RCC 7860 (cell line): ENCODE results near the gene DHRS4.
"Not testable (repeated sequence)": the region's sequence is repeated elsewhere in the genome, so short reads cannot be mapped to it uniquely, and the experiment has no call there.

ENCODE experiments used
- DNase-seq: peaks from one replicate; pipeline ENCODE4 v3.0.0-alpha.2; 2015; ENCODE audit warnings: low spot score
- FAIRE-seq: peaks from 2 replicates; lab custom pipeline; 2012; peaks lifted over from hg19 to GRCh38; lab: Jason Lieb, UNC

DHRS4 gene

DNA sequence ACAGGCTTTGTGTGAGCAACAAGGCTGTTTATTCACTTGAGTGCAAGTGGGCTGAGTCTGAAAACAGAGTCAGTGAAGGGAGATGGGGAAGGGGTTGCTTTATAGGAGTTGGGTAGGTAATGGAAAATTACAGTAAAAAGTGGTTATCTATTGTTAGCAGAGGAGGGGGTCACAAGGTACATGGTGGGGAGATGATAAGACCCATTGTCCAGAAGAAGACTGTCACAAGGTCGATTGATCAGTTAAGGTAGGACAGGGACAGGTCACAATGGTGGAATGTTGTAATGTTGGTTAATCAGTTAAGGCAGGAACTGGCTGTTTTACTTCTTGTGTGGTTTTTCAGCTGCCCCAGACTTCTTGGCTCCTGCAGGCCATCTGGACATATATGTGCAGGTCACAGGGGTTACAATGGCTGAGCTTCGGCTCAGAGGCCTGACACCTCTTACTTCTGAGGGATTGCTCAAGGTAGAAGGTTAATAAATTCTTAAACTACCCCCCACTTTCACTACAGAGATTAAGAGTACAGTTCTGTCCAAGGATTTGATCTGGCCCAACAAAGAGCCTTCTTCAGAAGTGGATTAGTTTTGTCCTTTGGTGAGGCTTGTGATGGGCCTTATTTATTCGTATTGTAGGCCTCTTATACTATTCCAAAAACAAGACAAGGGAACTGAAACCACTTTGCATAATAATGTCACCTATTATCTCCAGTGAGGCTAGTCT lies 13.8 kb upstream of the DHRS4 start:
- FAIRE-seq (no peak), DNase-seq (no peak)

DNA sequence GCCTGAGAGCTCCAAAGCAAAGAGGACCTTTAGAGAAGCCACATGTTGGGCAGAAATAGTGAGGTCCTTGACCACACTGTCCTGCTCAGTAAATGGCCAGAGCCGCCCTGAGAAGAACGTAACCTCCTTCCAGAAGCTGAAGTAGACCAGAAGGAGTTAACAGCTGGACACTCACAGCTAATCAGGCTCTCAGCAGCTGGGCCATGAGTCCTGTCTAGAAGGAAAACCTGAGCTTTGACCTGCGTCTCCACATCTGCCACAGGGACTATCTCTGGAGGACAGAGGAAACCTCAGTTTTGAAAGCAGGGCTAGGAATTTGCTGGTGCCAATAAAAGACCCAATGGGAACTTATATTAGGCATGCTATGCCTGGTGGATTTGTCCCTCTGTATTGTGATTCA lies 12.3 kb upstream of the DHRS4 start:
- no peak for FAIRE-seq

DNA sequence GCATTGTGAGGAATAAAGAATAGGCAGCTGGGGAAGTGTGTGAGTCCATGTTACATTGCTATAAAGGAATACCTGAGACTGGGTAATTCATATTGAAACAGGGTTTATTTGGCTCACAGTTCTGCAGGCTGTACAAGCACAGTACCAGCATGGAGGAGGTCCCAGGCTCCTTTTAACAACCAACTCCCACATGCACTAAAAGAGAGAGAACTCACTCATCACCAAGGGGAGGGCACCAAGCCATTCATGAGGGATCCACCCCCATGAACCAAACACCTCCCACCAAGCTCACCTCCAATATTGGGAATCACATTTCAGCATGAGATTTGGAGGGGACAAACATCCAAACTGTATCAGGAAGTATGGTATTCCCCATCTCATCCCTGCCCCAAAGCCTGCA lies 11.9 kb upstream of the DHRS4 start:
- DNase-seq = no peak
- FAIRE-seq = no peak

More for the DNA sequence above, 12.3 kb upstream of the DHRS4 start:
- DNase-seq = no peak

DNA sequence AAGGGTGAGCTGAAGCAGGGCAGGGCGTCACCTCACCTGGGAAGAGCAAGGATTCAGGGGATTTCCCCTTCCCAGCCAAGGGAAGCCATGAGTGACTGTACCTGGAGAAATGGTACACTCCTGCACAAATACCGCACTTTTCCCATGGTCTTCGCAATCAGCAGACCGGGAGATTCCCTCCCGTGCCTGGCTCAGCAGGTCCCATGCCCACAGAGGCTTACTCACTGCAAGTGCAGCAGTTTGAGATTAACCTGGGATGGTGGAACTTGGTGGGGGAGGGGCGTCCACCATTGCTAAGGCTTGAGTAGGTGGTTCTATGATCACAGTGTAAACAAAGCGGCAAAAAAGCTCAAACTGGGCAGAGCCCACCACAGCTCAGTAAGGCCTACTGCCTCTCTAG lies 11.0 kb upstream of the DHRS4 start:
- DNase-seq = peak; percentile 18
- FAIRE-seq = no peak

DNA sequence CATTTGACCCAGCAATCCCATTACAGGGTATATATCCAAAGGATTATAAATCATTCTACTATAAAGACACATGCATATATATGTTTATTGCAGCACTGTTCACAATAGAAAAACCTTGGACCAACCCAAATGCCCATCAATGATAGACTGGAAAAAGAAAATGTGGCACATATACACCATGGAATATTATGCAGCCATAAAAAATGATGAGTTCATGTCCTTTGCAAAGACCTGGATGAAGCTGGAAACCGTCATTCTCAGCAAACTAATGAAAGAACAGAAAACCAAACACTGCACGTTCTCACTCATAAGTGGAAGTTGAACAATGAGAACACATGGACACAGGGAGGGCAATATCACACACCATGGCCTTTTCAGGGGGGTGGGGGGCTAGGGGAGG lies 4.5 kb upstream of the DHRS4 start:
- not testable (repeated sequence) for FAIRE-seq, DNase-seq

DNA sequence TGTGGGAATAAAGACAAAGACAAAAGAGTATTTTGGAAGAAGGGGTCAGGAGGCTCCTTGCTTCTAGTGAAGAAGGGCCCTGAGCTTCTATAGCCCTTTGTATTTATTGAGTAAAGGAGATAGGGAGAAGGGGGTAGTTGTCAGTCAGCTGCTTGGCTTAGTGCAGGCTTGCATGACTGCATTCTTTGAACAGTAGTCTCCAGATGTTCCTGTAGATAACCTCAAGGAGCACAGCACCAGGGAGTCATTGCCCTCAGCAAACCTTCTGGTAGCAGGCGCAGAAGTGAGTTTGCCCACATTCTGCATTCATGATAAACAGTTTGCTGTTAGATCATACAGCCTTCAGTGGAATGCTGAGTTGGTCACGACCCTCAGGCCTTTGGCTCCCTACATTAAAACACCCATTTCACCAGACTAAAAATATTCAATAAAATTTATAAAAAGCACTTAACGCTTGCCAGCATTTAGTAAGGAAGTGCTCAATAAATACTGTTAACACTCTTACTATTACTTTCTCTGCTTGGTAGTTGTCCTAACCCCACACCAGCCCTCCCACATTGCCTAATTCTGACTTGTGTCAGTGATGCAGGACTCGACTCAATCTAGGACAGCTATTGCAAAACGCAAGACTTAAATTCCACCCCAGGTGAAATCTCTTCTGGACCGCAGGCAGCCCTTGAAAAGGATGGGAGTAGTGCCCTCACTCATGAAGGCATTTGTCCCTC lies 3.0 kb upstream of the DHRS4 start:
- no peak for DNase-seq
- no peak for FAIRE-seq

DNA sequence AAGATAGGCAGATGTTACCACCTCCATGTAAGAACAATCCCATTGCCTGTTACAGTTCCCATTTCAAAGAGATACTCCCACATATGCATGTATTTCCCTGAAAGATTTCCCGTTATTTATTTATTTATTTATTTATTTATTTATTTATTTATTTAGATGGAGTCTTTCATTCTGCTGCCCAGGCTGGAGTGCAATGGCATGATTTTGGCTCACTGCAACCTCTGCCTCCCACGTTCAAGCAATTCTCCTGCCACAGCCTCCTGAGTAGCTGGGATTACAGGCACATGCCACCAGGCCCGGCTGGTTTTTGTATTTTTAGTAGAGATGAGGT lies 2.5 kb upstream of the DHRS4 start:
- DNase-seq, FAIRE-seq: not testable (repeated sequence)

DNA sequence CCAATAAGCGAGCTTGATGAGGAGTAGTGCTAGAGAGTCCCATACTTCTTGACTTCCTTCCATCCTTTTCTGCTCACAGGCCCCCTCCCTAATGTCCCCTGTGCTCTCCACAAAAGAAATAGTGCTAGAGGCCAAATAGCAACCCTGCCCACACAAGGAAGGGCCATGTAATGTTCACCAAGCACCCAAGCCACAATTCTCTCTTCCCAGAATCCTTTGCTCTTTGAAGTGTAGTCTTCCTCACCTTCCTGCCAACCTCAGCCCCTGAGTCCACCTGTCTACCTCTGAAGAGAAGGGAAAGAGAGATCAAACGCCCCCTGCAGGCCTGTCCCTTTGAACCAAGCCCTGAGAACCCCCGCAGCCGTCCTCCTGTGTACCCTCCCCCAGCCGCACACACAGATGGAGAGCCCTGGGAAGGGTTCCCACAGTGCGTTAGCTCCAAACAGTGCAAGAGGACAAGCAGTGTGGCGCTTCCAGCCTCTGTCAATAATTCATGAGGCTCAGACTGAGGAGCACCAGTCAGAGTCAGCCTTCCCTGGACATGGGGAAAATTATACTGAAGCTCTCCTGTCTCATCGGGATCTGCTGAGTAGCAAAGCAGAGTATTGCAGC lies 1.9 kb upstream of the DHRS4 start:
- no peak for DNase-seq
- FAIRE-seq = no peak

DNA sequence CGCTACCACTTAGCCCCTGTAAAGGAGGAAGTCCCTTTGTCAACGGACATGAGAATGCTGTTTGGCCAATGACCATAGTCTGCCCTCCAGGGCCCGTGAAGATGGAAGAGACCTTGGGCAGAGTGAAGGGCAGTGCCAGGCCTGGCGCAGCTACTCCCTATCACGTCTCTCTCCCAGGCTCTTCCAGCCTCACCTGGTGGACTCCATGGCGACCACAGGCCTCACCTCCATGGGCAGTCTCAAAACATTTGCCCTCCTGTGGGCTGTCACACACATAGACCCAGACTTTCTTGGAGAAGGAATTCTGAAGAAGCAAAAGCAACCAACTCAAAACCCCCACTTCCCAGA lies 480 bp upstream of the DHRS4 start:
- not testable (repeated sequence) for DNase-seq, FAIRE-seq

DNA sequence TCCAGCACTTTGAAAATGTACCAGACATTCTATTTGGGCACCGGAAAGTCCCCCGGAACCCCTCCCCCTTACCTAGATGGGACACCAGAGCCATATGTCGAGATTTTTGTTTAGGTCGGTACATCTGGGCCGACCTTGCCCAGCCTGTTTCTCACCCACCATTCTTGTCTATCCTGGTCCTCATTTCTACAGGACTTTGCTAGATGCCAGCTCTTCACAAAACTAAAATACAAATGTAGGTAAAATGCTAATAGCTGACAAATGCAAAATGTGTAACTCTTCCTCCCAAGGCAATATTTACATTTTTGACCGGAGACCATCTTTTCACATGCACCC lies 677 bp downstream of the DHRS4 start:
- FAIRE-seq, DNase-seq: not testable (repeated sequence)

DNA sequence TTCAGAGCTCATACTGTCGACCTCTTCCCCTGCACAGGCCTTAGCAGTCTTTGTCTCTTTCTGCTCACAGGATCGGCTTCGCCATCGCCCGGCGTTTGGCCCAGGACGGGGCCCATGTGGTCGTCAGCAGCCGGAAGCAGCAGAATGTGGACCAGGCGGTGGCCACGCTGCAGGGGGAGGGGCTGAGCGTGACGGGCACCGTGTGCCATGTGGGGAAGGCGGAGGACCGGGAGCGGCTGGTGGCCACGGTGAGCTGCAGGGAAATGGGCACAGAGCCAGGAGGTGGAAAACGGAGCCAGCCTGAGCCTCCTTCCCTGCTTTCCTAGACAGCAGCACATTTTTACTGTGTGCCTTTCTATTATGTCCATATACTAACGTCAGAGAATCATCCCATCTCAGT lies 1.4 kb downstream of the DHRS4 start:
- not testable (repeated sequence) for FAIRE-seq, DNase-seq

DNA sequence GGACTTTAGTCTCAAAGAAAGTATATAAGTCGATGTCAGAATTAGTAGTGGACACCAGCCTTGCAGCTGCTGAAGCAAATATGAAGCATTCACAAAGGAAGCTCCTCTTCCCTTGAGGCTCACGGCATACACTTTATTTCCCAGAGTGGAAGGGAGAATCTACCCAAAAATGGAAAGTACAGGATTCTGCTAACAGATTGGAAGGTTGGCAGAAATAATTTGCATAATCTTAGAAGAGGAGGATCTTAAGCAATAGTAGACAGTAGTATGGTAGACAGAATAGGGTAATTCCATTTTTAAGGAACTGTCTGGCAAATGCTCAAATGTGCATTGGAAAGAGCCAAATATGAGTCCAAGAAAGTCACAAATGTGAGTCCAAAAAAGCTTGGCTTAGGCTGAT lies 2.2 kb downstream of the DHRS4 start:
- not testable (repeated sequence) for DNase-seq, FAIRE-seq

DNA sequence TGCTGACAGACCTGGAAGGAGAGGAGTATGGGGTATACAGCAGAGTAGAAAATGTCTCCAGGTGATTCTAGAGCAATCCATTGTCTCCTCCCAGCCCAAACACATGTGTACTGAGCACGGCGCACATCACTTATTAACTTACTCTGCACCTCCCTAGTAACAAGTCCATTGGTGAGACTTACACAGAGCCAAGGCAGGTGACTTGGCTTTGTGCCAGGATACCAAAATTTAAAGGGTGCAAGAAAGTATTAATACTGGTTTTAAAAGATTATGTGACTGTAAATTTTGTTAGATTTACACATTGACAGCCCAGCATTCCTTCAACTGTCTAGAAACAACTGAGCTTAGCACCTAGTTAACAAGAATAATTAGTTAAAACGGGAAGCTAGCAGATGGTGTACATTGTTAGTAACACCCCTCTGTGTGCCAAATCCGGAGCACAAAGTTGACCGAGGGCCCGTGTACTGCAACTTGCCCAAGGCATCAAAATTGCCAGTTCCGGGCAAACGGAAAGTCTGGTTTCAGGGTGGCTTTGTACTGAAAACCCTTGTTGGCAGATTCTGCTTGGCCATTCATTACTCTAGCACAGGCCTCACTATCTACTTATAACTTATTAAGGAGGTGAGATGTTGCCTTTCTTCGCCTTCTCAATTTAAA lies 4.5 kb downstream of the DHRS4 start:
- not testable (repeated sequence) for FAIRE-seq

DNA sequence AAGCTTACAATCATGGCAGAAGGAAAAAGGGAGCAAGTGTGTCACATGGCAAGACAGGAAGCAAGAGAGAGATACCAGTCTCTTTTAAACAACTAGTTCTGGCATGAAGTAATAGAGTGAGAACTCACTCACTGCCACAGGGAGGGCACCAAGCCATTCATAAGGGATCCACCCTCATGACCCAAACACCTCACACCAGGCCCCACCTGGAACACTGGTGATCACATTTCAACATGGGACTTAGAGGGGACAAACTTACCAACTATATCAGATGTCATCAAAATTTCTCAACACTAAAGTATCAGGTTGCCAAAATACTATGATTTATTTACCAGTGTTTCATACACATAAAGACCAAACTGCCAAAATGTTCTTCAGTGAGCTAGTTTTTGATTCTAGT lies 7.3 kb downstream of the DHRS4 start:
- FAIRE-seq, DNase-seq: not testable (repeated sequence)

More for the DNA sequence above, 4.5 kb downstream of the DHRS4 start:
- DNase-seq = not testable (repeated sequence)

DNA sequence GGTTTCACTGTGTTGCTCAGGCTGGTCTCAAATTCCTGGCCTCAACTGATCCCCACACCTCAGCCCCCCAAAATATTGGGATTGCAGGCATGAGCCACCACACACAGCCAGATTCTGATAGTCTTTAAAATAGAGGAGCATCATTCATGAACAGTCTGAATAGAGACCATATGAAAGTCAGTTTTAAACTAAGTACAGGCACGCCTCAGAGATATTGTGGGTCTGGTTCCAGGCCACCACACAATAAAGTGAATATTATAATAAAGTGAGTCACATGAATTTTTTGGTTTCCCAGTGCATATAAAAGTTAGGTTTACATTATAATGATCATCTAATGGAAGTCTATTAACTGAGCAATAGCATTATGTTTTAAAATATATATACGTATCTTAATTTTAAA lies 8.1 kb downstream of the DHRS4 start:
- not testable (repeated sequence) for FAIRE-seq, DNase-seq

DNA sequence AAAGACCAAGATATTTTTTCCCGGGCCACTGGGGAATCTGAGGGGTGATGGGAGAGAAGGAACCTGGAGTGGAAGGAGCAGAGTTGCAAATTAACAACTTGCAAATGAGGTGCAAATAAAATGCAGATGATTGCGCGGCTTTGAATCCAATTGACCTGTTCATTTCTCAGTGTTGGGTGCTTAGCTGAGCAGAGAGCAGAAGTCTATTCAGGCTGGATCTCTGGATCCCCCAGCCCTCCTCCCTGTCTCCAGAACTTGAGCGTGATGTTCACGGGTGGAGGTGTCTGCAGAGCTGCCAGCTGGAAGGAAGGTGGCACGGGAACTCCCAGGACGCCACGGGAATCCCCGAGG lies 15.5 kb downstream of the DHRS4 start:
- not testable (repeated sequence) for DNase-seq, FAIRE-seq

DNA sequence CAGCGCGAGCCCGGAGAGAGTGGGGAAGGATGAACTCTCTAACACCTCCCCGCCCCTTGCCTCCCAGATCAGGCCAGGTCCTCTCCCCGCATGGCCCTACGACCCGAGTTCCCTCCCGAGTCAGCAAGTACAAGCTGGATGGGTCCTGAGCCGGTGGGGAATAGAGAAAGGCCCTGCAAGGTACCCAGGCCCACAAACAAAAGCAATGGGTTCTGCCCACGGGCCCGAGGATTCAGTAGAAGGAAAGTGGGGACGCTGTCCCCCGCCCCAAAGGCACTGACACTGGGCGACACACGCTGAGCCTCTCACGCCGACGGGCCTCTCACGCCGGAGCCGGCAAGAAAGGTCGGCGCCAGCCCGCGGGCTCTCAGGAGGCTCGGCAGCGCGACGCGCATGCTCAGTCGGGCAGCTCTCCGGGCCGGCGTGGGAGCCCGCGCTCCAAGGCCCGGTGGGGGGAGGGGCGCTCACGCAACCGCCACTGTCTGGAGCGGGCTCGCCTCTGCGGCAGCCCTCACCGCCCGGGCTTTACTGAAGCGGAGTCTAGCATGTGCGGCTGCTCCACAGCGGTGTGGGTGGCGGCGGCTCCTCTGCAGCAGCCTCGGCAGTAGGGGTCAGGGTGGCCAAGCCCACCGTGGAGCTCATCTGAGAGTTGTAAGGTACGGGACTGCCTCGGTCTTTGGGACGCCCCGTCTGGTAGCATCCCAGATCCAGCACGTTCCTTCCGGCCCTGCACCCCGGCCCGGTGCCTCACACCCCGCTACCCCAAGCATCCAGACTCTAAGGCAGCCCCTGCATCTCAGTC lies 16.1 kb downstream of the DHRS4 start:
- FAIRE-seq, DNase-seq: not testable (repeated sequence)

DNA sequence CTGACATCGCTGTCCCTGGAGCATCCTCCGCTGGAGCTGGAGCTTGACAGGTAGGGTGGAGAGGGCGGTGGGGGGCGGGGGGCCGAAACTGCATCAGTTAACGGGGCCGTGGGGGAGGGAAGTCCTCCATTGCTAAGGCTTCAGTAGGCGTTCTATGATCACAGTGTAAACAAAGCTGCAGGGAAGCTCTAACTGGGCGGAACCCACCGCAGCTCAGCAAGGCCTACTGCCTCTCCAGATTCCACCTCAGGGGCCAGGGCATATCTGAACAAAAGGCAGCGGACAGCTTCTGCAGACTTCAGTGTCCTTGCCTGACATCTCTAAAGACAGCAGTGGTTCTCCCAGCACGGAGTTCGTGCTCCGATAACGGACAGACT lies 16.7 kb downstream of the DHRS4 start:
- not testable (repeated sequence) for FAIRE-seq, DNase-seq

DNA sequence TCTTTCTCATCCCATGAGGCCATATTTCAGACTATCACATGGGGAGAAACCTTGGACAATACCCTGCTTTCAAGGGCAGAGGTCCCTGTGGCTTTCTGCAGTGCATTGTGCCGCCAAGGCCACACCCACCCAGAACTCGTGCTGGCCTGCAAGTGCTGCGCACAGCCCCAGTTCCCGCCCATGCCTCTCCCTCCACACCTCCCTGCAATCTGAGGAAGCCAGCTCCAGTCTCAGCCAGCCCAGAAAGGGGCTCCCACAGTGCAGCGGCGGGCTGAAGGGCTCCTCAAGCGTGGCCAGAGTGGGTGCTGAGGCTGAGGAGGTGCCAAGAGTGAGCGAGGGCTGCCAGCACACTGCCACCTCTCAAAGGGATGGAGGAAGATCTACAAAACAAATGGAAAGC lies 19.6 kb downstream of the DHRS4 start:
- not testable (repeated sequence) for FAIRE-seq

DNA sequence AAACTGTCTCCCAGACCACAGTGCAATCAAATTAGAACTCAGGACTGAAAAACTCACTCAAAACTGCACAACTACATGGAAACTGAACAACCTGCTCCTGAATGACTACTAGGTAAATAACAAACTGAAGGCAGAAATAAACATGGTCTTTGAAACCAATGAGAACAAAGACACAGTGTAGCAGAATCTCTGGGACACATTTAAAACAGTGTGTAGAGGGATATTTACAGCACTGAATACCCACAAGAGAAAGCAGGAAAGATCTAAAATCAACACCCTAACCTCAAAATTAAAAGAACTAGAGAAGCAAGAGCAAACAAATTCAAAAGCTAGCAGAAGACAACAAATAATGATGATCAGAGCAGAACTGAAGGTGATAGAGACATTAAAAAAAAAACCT lies 20.5 kb downstream of the DHRS4 start:
- DNase-seq, FAIRE-seq: not testable (repeated sequence)

More for the DNA sequence above, 19.6 kb downstream of the DHRS4 start:
- DNase-seq = not testable (repeated sequence)

DNA sequence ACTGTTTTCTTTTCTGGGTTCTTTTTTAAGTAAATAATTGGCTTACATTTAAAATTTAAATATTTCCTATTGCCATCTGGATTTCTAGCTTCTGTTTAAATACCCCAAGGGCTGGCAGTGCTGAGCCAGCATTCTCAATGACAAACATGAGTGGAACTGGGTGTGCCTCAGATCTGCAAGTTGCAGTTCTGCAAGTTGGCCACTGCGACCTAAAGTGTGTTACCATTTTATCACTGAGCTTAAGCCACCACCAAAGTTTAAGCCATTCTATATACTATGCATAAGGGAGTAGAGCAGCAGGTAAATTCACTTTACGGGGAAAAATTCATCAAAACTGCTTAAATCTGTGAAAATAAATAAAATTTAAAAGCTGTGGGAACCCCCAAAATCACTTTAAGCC lies 23.6 kb downstream of the DHRS4 start:
- FAIRE-seq, DNase-seq: not testable (repeated sequence)
